Superior temporal gyrus (tissue), 1 donor: ENCODE data around the gene PHPT1.
"Not testable (repeated sequence)": the region's sequence is repeated elsewhere in the genome, so short reads cannot be mapped to it uniquely, and the experiment has no call there.

Experiments
- DNase-seq: peaks from one replicate; pipeline ENCODE4 v3.0.0-alpha.2; 2016; ENCODE audit errors: extremely low spot score

PHPT1 gene

GRCh38 chr9:136837146-136837855 is 11.9 kb upstream of the PHPT1 start:
- no peak for DNase-seq

- not testable (repeated sequence) for DNase-seq
Observed at GRCh38 chr9:136837856-136838277, 11.3 kb upstream of the PHPT1 start.

- no peak for DNase-seq
Observed at GRCh38 chr9:136838314-136839228, 10.6 kb upstream of the PHPT1 start.

GRCh38 chr9:136839229-136840139 is 9.7 kb upstream of the PHPT1 start:
- DNase-seq = no peak

GRCh38 chr9:136840140-136840876 is 8.9 kb upstream of the PHPT1 start:
- DNase-seq = no peak

GRCh38 chr9:136840877-136841645 is 8.1 kb upstream of the PHPT1 start:
- DNase-seq = peak; percentile 79

GRCh38 chr9:136841646-136842379 is 7.4 kb upstream of the PHPT1 start:
- not testable (repeated sequence) for DNase-seq

GRCh38 chr9:136842380-136842948 is 6.7 kb upstream of the PHPT1 start, which contains the start of gene AJM1:
Gene AJM1 (plus strand): TSS chr9:136842478. CDS start chr9:136844415, 1,937 bp downstream.
- peak; percentile 87 for DNase-seq

- DNase-seq = not testable (repeated sequence)
Observed at GRCh38 chr9:136843159-136843800, 5.9 kb upstream of the PHPT1 start.

- DNase-seq = not testable (repeated sequence)
Observed at GRCh38 chr9:136843801-136844740, 5.1 kb upstream of the PHPT1 start.

GRCh38 chr9:136844761-136845464 is 4.3 kb upstream of the PHPT1 start:
- no peak for DNase-seq

GRCh38 chr9:136845465-136846260 is 3.5 kb upstream of the PHPT1 start:
- DNase-seq = no peak

GRCh38 chr9:136846376-136847087 is 2.7 kb upstream of the PHPT1 start:
- DNase-seq = no peak

GRCh38 chr9:136847088-136847825 is 2.0 kb upstream of the PHPT1 start:
- no peak for DNase-seq
